HG03460 (cell line): Measurements from ENCODE around the gene HSD3B7.

ENCODE experiments used
- ATAC-seq: cut with Tn5 transposase; IDR thresholded peaks from one replicate; pipeline ENCODE4 v1.9.1; 2021; ENCODE audit not compliant: unreplicated experiment

Gene HSD3B7

DNA sequence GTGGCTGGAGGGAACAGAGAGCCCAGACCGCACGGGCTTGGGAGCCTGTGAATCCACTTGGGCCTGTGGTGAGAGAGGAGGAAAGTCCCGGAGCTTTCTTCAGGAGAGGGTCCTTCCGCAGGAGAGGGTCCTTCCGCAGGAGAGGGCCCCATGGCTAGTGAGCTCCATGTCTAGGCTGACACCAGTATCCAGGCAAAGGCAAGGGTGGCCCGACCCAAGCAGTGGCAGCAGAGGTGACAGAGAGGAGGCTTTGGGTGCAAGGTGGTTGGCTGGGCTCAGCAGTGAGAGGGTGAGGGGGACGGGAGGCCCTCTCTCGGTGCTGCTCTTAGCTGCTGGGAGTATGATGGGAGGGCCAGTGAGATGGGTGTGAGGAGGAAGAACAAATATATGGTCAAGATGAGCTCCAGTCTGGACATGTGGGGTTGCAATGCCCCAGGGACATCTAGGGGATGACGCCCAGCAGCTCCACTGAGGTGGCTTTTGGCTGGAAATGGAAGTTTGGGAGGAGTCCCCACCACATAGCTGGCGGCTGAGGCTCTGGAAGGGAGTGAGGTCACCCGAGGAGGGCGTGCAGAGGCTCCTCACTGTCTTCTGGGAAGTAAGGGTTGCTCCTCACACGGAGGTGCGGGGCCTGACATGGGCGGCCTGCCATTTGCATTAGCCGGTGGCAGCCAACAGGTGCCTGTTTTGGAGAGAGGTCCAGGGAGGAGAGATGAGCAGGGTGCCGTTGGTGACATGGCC lies 2.3 kb upstream of the HSD3B7 start:
- ATAC-seq, result no peak

DNA sequence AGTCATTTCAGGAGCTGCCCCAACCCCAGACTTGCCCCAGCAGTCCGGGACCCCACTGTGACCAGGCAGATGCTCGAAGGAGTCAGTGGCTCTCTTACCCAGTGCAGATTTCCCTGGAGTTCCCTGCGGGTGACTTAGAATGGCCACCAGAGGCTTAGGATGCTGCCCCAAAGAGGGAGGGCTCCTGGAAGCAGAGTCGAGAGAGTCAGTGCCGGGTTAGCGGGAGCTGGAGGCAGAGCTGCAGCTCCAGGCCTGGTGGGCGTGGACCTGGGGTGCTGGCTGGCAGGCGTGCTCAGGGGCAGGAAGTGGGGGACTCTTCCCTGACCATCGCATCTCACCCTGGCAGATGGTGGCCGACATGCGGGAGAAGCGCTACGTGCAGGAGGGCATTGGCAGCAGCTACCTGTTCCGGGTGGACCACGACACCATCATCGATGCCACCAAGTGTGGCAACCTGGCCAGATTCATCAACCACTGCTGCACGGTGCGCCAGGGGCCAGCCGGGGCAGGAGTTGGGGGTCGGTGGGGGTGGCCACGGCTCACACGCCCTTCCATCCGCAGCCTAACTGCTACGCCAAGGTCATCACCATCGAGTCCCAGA lies 1.6 kb upstream of the HSD3B7 start:
- ATAC-seq, result no peak

DNA sequence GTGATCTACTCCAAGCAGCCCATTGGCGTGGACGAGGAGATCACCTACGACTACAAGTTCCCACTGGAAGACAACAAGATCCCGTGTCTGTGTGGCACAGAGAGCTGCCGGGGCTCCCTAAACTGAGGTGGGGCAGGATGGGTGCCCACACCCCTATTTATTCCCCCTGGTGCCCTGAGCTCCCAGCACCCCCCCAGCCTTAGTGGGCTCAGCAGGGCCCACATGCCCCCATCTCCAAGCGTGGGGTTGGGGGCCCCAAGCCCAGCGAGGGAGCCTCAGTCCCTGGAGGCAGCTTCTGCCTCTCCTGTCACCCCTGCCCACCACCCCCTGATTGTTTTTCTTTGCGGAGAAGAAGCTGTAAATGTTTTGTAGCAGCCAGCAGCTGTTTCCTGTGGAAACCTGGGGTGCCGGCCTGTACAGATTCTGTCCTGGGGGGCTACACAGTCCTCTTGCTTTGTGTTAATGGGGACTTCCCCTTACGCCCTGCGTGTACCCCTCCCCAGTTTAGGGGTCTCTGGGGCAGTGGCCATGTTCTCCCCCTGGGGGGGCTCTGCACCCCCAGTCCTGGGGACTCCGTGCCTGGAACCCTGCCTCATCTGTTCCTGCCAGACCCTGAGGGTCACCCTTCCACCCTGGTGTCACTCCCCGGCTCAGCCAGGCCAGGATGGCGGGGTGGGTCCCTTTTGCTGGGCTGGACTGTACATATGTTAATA lies 953 bp upstream of the HSD3B7 start:
- no peak for ATAC-seq

DNA sequence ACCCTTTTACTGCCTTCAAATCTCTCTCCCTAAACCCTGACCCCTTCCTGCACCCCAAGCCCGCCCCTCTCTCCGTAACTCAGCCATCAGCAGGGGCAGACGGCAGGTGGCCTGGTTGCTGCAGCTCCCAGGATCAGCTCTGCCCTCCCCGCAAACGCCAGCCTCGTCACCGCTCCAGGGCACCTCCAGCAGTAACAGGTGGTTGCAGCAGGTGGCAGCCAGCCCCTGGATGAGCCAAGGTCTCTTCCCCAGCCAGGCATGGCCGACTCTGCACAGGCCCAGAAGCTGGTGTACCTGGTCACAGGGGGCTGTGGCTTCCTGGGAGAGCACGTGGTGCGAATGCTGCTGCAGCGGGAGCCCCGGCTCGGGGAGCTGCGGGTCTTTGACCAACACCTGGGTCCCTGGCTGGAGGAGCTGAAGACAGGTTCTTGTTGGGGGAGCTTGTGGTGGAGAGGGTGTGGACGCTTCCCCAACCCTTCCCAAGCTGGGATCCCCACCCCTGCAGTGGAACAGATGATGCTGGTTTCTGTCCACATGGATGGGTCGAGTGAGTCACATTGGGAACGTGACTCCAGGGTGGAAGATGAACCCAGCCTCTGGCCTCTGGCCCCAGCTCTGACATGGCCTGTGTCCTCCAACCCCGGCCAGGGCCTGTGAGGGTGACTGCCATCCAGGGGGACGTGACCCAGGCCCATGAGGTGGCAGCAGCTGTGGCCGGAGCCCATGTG lies 558 bp downstream of the HSD3B7 start:
- ATAC-seq, result no peak

DNA sequence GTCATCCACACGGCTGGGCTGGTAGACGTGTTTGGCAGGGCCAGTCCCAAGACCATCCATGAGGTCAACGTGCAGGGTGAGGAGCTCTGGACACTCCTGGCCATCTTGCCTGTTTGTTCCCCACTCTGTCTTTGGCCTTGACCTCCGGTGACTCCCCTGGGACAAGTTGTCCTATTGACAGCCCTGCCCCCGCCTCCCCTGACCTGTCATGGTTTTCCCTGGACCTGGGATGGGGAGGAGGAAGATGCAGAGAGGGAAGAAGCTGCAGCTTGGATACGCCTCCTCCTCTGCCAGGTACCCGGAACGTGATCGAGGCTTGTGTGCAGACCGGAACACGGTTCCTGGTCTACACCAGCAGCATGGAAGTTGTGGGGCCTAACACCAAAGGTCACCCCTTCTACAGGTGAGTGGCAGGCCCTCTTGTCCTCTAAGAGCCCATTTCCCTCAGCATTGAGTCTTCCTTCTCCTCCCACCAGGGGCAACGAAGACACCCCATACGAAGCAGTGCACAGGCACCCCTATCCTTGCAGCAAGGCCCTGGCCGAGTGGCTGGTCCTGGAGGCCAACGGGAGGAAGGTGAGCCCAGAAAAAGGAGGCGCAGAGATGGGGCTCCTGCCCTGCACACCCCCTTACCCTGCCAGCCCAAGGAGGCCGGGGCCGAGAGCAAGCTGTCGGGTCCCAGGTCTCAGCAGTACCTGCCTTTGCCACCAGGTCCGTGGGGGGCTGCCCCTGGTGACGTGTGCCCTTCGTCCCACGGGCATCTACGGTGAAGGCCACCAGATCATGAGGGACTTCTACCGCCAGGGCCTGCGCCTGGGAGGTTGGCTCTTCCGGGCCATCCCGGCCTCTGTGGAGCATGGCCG lies 1.4 kb downstream of the HSD3B7 start:
- ATAC-seq, result no peak

DNA sequence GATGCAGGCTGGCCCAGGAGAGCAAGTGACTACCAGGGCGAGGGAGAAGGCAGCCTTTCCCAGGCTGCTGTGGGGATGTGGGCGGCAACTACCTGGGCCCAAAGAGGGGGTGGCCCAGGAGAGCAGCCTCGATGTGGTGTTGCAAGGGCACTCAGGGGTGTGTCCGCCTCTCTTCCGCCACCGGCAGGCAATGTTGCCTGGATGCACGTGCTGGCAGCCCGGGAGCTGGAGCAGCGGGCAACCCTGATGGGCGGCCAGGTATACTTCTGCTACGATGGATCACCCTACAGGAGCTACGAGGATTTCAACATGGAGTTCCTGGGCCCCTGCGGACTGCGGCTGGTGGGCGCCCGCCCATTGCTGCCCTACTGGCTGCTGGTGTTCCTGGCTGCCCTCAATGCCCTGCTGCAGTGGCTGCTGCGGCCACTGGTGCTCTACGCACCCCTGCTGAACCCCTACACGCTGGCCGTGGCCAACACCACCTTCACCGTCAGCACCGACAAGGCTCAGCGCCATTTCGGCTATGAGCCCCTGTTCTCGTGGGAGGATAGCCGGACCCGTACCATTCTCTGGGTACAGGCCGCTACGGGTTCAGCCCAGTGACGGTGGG lies 2.7 kb downstream of the HSD3B7 start:
- no peak for ATAC-seq

DNA sequence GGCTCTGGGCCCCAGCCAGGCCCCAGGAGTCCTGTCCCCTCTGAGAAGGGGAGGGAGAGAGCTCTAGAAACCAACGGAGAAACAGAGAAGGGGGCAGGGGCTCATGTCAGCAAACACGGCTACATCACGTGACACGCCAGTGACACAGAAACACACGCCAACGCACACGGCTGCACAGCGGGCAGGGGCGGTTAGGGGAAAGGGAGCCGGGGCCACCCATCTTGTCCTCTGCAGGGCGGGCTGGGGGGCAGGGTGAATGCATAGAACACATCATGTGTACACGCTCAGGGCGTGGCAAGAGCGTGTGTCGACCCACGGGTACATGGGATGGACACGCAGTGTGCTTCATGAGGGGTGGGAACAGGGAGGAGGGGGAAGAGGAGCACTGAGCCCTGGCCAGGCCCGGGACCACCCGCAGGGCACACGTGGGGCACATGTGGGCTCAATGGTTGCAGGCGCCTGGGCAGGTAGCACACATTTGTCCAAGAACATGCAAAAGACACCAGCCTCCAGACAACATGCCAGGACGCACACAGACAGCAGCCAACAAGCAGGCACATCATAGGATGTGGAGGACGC lies 4.6 kb downstream of the HSD3B7 start:
- ATAC-seq, result no peak

DNA sequence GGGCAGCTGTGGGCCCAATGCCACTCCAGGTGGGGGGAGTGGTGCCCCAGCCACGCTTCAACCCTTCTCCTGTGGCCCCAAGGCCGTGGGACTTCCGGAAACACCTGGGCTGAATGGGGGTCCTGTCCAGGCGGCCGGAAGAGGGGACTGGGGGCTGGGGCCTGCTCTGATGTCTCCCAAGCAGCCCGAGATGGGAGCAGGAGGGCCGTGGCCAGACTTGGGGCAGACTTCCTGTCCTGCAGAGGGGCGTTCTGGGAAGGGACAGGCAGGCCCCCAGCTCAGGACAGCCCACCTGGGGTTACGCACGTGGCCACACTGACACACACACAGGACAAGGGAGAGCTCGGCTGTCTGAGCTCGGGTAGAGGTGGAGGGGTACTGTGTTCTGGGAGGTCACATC lies 5.1 kb downstream of the HSD3B7 start:
- ATAC-seq, result no peak

DNA sequence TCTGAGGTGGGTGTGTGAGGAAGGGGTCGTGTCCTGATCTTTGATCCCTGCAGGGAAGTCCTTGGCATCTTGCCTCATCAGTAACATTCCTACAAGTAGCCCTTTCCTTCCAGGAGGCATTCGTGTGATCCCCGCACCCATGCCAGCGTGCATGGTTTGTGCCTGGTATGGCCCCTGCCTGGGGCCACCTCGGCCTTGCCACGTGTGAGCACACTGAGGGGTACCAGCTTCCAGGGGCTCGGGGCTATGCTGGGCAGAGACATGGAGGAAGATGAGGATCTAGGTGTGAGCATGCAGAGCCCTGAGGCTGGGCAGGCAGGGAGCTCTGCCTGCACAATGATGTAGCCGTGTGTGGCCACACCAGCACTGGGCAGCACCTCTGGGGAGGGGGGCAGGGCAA lies 6.0 kb downstream of the HSD3B7 start:
- no peak for ATAC-seq

DNA sequence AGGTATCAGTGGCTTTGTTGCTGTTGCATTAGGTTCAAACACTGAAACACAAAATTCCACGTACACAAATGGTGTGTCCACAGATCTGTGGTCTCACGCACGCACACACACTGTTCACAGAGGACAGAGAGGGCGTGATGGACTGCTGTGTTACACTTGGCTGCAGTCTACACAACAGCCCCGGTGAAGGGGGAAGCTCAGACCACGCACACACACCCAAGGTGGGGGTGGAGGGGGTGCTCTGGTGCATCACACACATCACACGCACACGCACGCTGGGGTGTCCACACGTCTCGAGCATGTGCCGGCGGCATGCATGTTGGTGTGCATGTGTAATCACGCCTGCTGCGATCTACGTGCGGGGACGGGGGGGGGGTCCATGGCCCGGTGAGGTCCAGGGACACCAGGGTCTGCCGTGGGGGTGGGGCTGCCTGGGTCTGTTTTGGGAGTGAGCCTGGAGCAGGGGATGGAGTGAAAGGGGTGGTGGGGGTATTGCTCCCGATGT lies 7.3 kb downstream of the HSD3B7 start:
- no peak for ATAC-seq

DNA sequence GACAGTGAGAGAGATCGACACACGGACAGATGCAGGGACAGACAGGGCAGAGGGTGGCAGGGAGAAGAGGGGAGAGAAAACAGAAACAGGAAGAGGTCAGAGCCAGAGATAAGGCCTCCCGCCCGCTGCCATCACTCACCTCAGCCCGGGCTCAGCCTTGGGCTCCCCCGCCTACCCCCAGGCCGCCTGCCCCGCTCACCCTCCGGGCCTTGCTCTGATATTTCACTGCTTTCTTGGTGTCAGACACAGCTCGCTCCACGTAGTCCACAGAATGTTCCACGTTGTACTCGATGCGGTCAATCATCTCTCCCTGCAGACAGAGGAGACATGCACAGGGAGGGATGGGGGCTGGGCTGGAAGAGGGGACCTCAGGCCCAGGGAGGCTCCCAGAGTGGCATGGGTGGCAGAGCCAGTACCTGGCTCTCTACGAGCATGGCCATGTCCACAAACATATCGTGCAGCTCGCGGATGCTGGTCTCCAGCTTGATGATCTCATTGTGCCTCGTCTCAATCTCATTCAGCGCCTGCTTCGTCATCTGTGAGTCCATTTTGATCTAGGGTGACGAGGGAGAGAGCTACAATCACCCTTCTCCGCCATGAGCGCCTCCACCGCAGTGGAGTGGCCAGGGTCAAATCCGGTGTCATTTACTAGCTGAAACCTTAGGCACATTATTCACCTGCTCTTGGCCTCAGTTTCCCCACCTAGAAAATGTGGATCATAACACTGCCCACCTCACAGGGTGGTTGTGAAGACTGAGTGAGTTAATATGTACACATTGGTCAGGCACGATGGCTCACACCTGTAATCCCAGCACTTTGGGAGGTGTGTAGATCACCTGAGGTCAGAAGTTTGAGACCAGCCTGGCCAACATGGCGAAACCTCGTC lies 8.2 kb downstream of the HSD3B7 start:
- ATAC-seq, result no peak

DNA sequence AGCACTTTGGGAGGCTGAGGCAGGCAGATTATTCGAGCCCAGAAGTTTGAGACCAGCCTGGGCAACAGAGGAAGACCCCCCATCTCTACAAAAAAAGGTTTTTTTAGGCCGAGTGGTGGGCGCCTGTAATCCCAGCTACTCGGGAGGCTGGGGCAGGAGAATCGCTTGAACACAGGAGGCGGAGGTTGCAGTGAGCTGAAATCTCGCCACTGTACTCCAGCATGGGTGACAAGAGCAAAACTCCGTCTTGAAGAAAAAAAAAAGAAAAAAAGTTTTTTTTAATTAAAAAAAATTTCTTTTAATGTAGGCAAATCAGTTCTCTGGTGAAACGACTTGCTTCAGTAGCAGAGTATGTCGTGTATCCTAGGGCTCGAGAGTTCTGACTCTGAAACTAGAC lies 10.9 kb downstream of the HSD3B7 start:
- no peak for ATAC-seq

DNA sequence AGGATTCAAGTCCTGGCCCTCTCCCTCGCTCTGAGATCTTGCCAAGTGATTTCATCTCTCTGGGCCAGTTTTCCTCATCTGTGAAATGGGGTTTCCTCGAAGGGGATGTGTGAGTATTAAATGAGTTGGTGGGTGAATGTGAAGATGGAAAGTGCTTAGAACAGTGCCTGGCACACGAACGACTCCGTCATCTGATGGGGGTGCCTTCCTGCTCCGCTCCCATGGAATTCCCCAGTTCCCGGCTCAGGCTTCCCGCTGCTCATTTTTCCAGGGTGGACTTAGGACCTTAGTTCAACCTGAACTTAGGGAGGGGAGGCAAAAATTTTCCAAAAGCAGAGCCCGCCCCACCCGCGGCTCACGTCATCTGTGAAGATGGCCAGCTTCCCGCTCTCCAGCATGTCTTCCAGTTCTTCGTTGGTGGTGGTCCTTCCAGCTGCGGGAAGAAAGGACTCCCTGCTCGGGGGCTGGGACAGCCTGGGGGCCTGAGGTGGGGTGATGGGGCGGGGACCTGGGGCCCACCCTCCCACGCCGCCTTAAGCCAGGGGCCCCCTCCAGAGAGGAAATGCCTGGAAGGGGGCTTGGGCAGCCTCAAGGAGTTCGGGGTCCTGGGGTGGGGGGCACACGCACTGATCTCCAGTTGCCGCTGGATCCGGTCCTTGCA lies 11.4 kb downstream of the HSD3B7 start:
- no peak for ATAC-seq

DNA sequence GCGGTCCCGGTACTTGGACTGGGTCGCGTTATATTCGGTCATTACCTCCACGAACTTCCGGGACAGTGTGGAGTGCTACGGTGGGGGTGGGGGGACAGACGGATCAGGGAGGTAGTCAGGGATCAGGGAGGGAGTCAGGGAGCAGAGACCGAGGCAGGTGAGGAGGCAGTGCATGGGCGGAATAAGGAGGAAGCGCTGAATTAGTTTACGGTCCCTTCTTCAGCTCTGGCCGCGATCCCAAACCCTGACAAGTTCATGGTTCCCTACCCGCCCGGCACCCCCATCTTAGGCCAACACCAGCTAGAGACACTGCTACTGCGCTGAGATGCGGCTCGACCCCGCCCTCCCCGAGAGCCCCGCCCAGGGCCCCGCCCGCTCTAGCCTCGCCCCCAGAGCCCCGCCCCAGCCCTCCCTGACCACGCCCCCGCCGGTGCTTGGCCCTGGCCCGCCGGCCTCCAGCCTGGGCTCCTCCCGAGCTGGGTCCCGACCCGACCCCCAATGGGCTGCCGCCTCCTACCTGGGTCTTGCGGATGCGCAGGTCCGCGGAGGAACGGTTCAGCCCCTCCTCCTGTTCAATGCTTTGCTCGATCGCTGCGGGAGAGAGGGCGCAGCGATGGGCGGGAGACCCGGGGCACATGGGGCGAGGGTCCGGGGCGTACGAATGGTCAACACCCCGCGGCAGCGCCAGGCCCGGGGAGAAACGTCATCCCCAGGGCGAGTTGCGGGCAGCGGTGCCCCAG lies 12.1 kb downstream of the HSD3B7 start:
- ATAC-seq, result peak; percentile 92

DNA sequence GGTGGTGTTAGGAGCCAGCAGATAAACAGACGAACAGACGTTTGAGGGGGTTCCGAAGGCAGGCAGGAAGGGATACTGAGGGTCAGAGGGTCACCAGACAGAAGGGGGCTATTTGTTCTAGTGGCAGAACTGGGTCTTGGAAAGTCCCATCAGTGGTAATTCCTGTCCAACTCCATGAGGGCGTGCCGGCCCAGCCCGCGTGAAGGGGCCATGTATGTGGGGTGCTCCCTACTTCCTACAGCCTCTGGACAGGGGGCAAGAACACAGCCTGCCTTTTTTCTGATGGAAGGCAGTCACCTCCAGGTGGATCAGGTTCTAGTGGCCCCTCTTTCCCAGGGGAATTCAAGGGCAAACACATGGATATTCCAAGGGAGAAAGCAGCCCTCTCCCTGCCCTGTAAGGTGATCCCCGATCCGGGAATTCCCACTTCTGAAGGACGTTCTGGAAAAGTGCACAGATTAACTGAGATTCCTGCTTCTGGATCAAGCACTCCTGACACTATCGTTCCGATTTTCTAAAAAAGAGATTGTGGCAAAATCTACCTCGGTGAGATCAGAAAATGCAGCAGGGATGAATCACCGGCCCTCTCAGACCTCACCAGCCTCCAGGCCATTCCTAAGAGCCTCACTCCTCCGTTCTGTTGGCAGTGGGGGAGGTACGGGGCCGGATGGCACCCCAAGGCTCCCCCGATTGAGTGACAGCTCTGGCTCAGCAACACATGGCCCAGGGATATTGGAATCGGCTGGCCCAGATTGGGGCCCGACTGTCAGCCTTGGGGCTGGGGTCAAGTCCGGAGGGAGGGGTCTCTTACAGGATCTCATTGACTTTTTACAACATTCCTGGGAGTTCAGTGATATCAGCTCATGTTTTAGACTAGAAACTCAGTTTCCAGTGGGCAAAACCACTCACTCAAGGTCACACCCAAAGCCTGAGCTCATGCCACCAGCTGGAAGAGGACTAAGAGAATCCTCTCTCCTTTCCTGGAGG lies 13.0 kb downstream of the HSD3B7 start:
- ATAC-seq, result no peak
